Duodenal mucosa (tissue), 2 donors: ENCODE measurements around the gene SERPING1.

Source experiments
- H3K27ac ChIP-seq: one replicate; pipeline ENCODE4 v1.7.0; 2013; ENCODE audit warnings: low read depth, low read length
- H3K27me3 ChIP-seq, 2 donors: one replicate each; pipeline ENCODE4 v1.7.0; 2013; ENCODE audit warnings: low read length in 2 of 2, control low read depth in 1 of 2; ENCODE audit not compliant: insufficient read depth in 2 of 2, control insufficient read depth in 1 of 2
- H3K36me3 ChIP-seq, 2 donors: one replicate each; pipeline ENCODE4 v1.7.0; 2013; ENCODE audit warnings: low read length in 2 of 2, control low read depth in 1 of 2; ENCODE audit not compliant: insufficient read depth in 2 of 2, control insufficient read depth in 1 of 2
- H3K4me1 ChIP-seq, 2 donors: one replicate each; pipeline ENCODE4 v1.7.0; 2013; ENCODE audit warnings: low read length in 2 of 2, control low read depth in 1 of 2; ENCODE audit not compliant: insufficient read depth in 2 of 2, control insufficient read depth in 1 of 2
- H3K4me3 ChIP-seq, 2 donors: one replicate each; pipeline ENCODE4 v1.7.0; 2013; ENCODE audit warnings: low read length in 2 of 2, low read depth in 1 of 2
- H3K9ac ChIP-seq, 2 donors: one replicate each; pipeline ENCODE4 v1.7.0; 2013; ENCODE audit warnings: low read length in 2 of 2, low read depth in 1 of 2
- H3K9me3 ChIP-seq, 2 donors: one replicate each; pipeline ENCODE4 v1.7.0; 2013; ENCODE audit warnings: low read length in 2 of 2, control low read depth in 1 of 2; ENCODE audit not compliant: control insufficient read depth in 1 of 2

Gene SERPING1

DNA sequence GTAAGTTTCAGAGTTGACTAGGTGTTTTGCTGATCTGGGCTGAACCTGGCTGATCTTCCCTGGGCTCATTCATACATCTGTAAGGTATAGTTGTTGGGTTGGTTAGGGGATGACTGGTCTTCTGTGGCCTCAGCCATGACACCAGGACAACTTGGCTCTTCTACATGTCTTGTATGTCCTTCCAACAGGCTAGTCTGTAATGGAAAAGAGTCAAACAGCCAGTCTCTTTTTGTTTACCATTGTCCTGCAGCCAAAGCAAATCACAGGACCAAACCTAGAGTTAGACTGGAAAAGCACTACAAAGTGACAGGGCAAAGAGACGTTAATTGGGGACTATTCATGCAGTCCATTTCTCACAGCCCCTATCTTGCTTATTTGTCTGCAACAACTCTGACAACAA, 17.8 kb downstream of the SERPING1 start:
- no peak overlapping the region for H3K9ac ChIP-seq
- H3K36me3 ChIP-seq = no peaks in the 10 kb centered on the region
- peaks cover 6 to 9% of the 10 kb centered on the region in 2 donors for H3K9me3 ChIP-seq
- H3K4me3 ChIP-seq = no peak overlapping the region
- no peaks in the 10 kb centered on the region for H3K4me1 ChIP-seq
- H3K27ac ChIP-seq = no peak overlapping the region
- no peaks in the 10 kb centered on the region for H3K27me3 ChIP-seq

DNA sequence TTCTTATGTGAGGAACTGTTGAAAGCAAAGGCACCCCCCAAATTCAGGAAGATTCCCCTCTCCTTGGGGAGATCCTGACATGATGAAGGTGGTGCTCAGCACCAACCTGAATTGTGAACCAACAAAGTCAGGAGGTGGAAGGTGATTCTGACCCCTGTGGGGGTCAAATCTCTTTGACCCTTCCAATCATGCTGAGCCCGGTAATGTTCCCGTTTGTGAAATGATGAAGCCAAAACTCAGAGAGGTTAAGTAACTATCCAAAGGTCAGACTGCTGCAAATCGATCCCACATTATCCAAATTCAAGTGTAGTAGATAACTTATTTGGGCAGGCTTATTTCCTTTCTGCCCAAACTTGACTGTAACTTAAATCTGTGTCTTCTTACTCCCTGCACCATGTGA, 19.1 kb downstream of the SERPING1 start:
- Histone ChIP-seq H3K4me1 (no peaks in the 10 kb centered on the region), H3K4me3 (no peak overlapping the region), H3K9ac (no peak overlapping the region), H3K27ac (no peak overlapping the region), H3K9me3 (peaks cover 6 to 12% of the 10 kb centered on the region in 2 donors), H3K27me3 (no peaks in the 10 kb centered on the region), H3K36me3 (no peaks in the 10 kb centered on the region)

GRCh38 chr11:57618438-57618837, 21.0 kb downstream of the SERPING1 start:
- H3K9me3 ChIP-seq = peaks cover 6 to 12% of the 10 kb centered on the region in 2 donors
- no peak overlapping the region for H3K9ac ChIP-seq
- H3K27ac ChIP-seq = no peak overlapping the region
- no peaks in the 10 kb centered on the region for H3K4me1 ChIP-seq
- H3K27me3 ChIP-seq = no peaks in the 10 kb centered on the region
- H3K36me3 ChIP-seq = no peaks in the 10 kb centered on the region
- no peak overlapping the region for H3K4me3 ChIP-seq

- no peaks in the 10 kb centered on the region for H3K27me3 ChIP-seq
- no peak overlapping the region for H3K27ac ChIP-seq
- H3K9me3 ChIP-seq = peaks cover 6 to 12% of the 10 kb centered on the region in 2 donors
- no peaks in the 10 kb centered on the region for H3K36me3 ChIP-seq
- H3K9ac ChIP-seq = no peak overlapping the region
- H3K4me1 ChIP-seq = no peaks in the 10 kb centered on the region
- no peak overlapping the region for H3K4me3 ChIP-seq
Measured at GRCh38 chr11:57619331-57619730, 21.8 kb downstream of the SERPING1 start.

GRCh38 chr11:57620467-57620866, 23.0 kb downstream of the SERPING1 start:
- no peak overlapping the region for H3K9ac ChIP-seq
- H3K36me3 ChIP-seq = no peaks in the 10 kb centered on the region
- no peak overlapping the region for H3K27ac ChIP-seq

GRCh38 chr11:57622263-57622662, 24.8 kb downstream of the SERPING1 start:
- Histone ChIP-seq H3K9ac (no peak overlapping the region), H3K4me1 (no peaks in the 10 kb centered on the region), H3K27ac (no peak overlapping the region), H3K9me3 (peaks cover 6 to 12% of the 10 kb centered on the region in 2 donors), H3K36me3 (no peaks in the 10 kb centered on the region), H3K27me3 (no peaks in the 10 kb centered on the region), H3K4me3 (no peak overlapping the region)

More at GRCh38 chr11:57620467-57620866, 23.0 kb downstream of the SERPING1 start:
- no peaks in the 10 kb centered on the region for H3K4me1 ChIP-seq
- no peak overlapping the region for H3K4me3 ChIP-seq
- peaks cover 6 to 12% of the 10 kb centered on the region in 2 donors for H3K9me3 ChIP-seq
- H3K27me3 ChIP-seq = no peaks in the 10 kb centered on the region

DNA sequence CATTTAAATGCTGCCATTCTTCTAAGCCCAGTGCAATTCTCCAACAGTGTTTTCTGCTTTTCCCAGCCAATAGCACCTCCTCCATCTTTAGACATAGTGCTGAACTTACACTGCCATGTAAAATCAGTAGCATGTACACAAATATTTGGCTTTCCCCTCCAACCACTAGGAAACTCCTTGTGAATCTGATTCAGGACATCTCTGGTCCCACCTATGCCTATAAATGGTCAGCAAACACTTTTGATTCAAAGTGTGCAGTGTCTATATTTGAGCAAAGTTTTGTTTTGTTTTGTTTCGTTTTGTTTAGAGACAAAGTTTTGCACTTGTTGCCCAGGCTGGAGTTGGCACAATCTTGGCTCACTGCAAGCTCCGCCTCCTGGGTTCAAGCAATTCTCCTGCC, 27.4 kb downstream of the SERPING1 start:
- H3K27me3 ChIP-seq = no peaks in the 10 kb centered on the region
- H3K4me1 ChIP-seq = no peaks in the 10 kb centered on the region
- H3K9me3 ChIP-seq = peaks cover under 1 to 4% of the 10 kb centered on the region in 2 donors
- no peak overlapping the region for H3K4me3 ChIP-seq
- no peak overlapping the region for H3K27ac ChIP-seq
- no peaks in the 10 kb centered on the region for H3K36me3 ChIP-seq
- H3K9ac ChIP-seq = no peak overlapping the region

GRCh38 chr11:57626895-57627294, 29.4 kb downstream of the SERPING1 start:
- no peaks in the 10 kb centered on the region for H3K9me3 ChIP-seq
- H3K4me1 ChIP-seq = no peaks in the 10 kb centered on the region
- no peak overlapping the region for H3K27ac ChIP-seq
- no peak overlapping the region for H3K9ac ChIP-seq
- H3K27me3 ChIP-seq = peaks cover 5% of the 10 kb centered on the region in 2 donors
- H3K36me3 ChIP-seq = no peaks in the 10 kb centered on the region
- no peak overlapping the region for H3K4me3 ChIP-seq

GRCh38 chr11:57630171-57630570, 32.7 kb downstream of the SERPING1 start:
- no peak overlapping the region for H3K4me3 ChIP-seq
- H3K27ac ChIP-seq = no peak overlapping the region
- H3K9ac ChIP-seq = no peak overlapping the region
- H3K4me1 ChIP-seq = no peaks in the 10 kb centered on the region
- peaks cover 16 to 18% of the 10 kb centered on the region in 2 donors for H3K27me3 ChIP-seq
- H3K9me3 ChIP-seq = no peaks in the 10 kb centered on the region
- H3K36me3 ChIP-seq = no peaks in the 10 kb centered on the region

- Histone ChIP-seq H3K36me3 (no peaks in the 10 kb centered on the region), H3K27me3 (peaks cover 16 to 18% of the 10 kb centered on the region in 2 donors), H3K4me1 (no peaks in the 10 kb centered on the region), H3K4me3 (no peak overlapping the region), H3K9me3 (no peaks in the 10 kb centered on the region), H3K27ac (no peak overlapping the region), H3K9ac (no peak overlapping the region)
Measured at GRCh38 chr11:57632116-57632515, 34.6 kb downstream of the SERPING1 start.
